HG03354 (cell line): ENCODE measurements around the gene YWHAH.
"Not testable (repeated sequence)": the region's sequence is repeated elsewhere in the genome, so short reads cannot be mapped to it uniquely, and the experiment has no call there.

ENCODE experiments used
- ATAC-seq: cut with Tn5 transposase; IDR thresholded peaks from one replicate; pipeline ENCODE4 v1.9.1; 2021; ENCODE audit warnings: mild to moderate bottlenecking; ENCODE audit not compliant: unreplicated experiment, poor library complexity, severe bottlenecking

The YWHAH gene

GRCh38 chr22:31972180-31972579, 27.8 kb downstream of the YWHAH start:
- ATAC-seq = no peak

- ATAC-seq = no peak
These were observed 29.4 kb downstream of the YWHAH start for GRCh38 chr22:31973739-31974138.

- peak; percentile 57 for ATAC-seq
These were observed 33.0 kb downstream of the YWHAH start for GRCh38 chr22:31977141-31977841.

GRCh38 chr22:31977939-31978338, 33.6 kb downstream of the YWHAH start:
- ATAC-seq = no peak

- no peak for ATAC-seq
These were observed 36.3 kb downstream of the YWHAH start for GRCh38 chr22:31980628-31981027.

GRCh38 chr22:31981976-31982375, 37.6 kb downstream of the YWHAH start:
- not testable (repeated sequence) for ATAC-seq

GRCh38 chr22:31983911-31984656, 39.7 kb downstream of the YWHAH start:
- no peak for ATAC-seq

GRCh38 chr22:31987218-31987617, 42.9 kb downstream of the YWHAH start:
- no peak for ATAC-seq

GRCh38 chr22:31991102-31991839, 46.9 kb downstream of the YWHAH start:
- no peak for ATAC-seq

- no peak for ATAC-seq
These were observed 50.7 kb downstream of the YWHAH start for GRCh38 chr22:31995046-31995445.

GRCh38 chr22:31995807-31996206, 51.5 kb downstream of the YWHAH start:
- ATAC-seq = no peak

GRCh38 chr22:31998784-31999385, 54.5 kb downstream of the YWHAH start:
- no peak for ATAC-seq

- ATAC-seq = no peak
These were observed 55.8 kb downstream of the YWHAH start for GRCh38 chr22:32000181-32000580.

- no peak for ATAC-seq
These were observed 61.1 kb downstream of the YWHAH start for GRCh38 chr22:32005453-32005852.
